ENCODE results near the gene TRIM71.

Gene TRIM71

GRCh38 chr3:32946973-32947788 is 129.4 kb downstream of the TRIM71 start:
- DNase-seq, result no peak

Data from NCI-H1105 treated with DMSO at 0.1 percent for 48 hours (cell line).